Left ventricle myocardium inferior (tissue), 1 donor: ENCODE data around the gene C4orf36. TPM values are rescaled to one million over a fixed set of nuclear protein-coding genes. Genes with fewer than 3 reads are reported as not detected.

Source experiments
- DNase-seq: peaks from one replicate; pipeline ENCODE4 v3.0.0-alpha.2; 2020
- H3K27ac ChIP-seq: fragments of 200-600 bp; replicated peaks from 2 replicates; pipeline ENCODE4 v1.8.0; 2021
- H3K27me3 ChIP-seq: fragments of 200-600 bp; 2 replicates; pipeline ENCODE4 v1.8.0; 2021; ENCODE audit warnings: low read depth
- H3K36me3 ChIP-seq: fragments of 200-600 bp; 2 replicates; pipeline ENCODE4 v1.8.0; 2021
- H3K4me1 ChIP-seq: fragments of 200-600 bp; 2 replicates; pipeline ENCODE4 v1.8.0; 2021
- H3K4me3 ChIP-seq: fragments of 200-600 bp; 2 replicates; pipeline ENCODE4 v1.8.0; 2021; ENCODE audit warnings: mild to moderate bottlenecking, moderate library complexity
- H3K9me3 ChIP-seq: fragments of 200-600 bp; replicated peaks from 2 replicates; pipeline ENCODE4 v1.8.0; 2021
- intact Hi-C: fragments of 100-400 bp; cut with micrococcal nuclease; formaldehyde crosslinking; loops from one replicate; pipeline ENCODE4 v1.11.0; 2022
- total RNA-seq: library from RNA; stranded (reverse); fragmentation: NEBNext Ultra II Directional; extraction: Animal tissue kit (Norgen Biotek cat#: 25700); gene quantifications from one replicate; pipeline ENCODE4 v1.2.1, GENCODE V29; 2021
- TF ChIP-seq, protein P1 (sequence below): fragments of 200-600 bp; IDR thresholded peaks from 2 replicates; pipeline ENCODE4 v1.8.0; 2021; ENCODE audit warnings: antibody characterized with exemption, mild to moderate bottlenecking, borderline replicate concordance
- donor health status: DM: no; HTN: yes; CAD: no; lungs with severe emphysema.

Gene C4orf36
- total RNA-seq, 1 donor from 2014 or later: 0.96 TPM

DNA sequence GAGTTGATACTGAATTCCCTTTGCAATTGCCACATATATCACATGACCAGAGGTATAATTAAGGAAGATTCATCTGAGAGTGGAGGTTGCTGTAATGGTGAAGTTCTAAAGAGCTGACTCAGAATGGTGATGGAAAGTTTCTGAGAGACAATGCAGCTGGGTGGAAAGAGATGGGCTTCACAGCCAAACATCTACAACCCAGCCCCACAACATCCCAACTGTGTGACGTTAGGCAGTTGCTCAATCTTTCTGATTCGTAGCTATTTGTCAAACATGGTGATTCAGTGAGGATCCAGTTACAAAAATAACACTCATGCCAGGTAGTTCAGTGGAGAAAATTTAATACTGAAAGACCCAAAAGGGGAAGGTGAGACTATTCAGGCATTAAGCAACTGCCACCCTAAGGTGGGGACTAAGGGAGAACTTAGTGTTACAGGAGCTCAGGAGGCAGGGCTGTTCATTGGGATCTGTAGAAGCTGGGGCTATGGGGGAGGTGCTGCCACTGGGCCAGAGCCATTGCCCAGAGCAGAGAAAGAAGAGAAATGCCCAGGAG, 35.7 kb upstream of the C4orf36 start:
- Histone ChIP-seq H3K27ac (no peak overlapping the region), H3K27me3 (no peaks in the 10 kb centered on the region), H3K36me3 (peaks cover 23% of the 10 kb centered on the region), H3K9me3 (no peaks in the 10 kb centered on the region), H3K4me3 (no peak overlapping the region), H3K4me1 (no peaks in the 10 kb centered on the region)
- TF ChIP-seq, protein P1, sequence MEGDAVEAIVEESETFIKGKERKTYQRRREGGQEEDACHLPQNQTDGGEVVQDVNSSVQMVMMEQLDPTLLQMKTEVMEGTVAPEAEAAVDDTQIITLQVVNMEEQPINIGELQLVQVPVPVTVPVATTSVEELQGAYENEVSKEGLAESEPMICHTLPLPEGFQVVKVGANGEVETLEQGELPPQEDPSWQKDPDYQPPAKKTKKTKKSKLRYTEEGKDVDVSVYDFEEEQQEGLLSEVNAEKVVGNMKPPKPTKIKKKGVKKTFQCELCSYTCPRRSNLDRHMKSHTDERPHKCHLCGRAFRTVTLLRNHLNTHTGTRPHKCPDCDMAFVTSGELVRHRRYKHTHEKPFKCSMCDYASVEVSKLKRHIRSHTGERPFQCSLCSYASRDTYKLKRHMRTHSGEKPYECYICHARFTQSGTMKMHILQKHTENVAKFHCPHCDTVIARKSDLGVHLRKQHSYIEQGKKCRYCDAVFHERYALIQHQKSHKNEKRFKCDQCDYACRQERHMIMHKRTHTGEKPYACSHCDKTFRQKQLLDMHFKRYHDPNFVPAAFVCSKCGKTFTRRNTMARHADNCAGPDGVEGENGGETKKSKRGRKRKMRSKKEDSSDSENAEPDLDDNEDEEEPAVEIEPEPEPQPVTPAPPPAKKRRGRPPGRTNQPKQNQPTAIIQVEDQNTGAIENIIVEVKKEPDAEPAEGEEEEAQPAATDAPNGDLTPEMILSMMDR: no peak
- DNase-seq: no peak
- intact Hi-C loops: loop anchor here (10.0 kb wide), 1 partner anchor 307 kb away; no protein-coding TSS in a partner anchor

DNA sequence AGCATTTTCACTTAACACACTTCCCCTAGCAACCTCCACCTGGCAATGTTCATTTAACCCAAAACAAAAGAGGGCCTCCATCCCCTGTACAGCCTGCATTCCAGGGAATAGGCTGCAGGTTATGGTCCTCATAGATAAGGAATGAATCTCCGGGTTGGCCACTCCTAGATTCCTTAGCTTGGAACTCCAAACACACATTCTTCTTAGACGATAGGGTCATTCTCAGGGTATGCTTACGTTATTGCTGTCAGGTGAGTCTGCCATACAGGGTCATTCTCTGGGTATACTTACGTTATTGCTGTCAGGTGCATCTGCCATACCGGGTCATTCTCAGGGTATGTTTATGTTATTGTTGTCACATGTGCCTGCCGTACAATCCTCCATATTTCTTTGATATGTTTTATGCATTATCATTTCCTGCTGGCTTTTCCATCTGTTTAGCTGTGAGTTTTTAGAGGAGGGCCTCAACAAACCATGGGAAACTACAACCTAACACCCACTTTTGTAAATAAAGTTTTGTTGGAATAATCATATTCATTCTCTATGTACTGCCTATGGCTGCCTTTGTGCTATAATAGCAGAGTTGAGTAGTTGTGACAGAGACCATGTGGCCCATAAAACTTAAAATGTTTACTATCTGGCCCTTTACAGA, 34.3 kb upstream of the C4orf36 start:
- Histone ChIP-seq H3K36me3 (peaks cover 23% of the 10 kb centered on the region), H3K4me1 (peaks cover 4% of the 10 kb centered on the region), H3K9me3 (no peaks in the 10 kb centered on the region), H3K27ac (no peak overlapping the region), H3K27me3 (no peaks in the 10 kb centered on the region), H3K4me3 (no peak overlapping the region)
- TF ChIP-seq, protein P1: no peak
- intact Hi-C loops: loop anchor here (10.0 kb wide), 1 partner anchor 308 kb away; no protein-coding TSS in a partner anchor
- no peak for DNase-seq

DNA sequence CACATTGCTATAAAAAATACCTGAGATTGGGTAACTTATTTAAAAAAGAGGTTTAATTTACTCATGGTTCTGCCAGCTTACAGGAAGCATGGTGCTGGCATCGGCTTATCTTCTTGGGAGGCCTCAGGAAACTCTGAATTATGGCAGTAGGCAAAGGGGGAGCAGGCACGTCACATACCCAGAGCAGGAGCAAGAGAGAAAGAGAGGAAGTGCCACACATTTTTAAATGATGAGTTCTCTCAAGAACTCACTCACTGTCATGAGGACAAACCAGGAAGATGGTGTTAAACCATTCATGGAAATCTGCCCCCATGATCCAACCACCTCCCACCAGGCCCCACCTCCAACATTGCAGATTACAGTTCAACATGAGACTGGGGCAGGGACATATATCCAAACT, 32.6 kb upstream of the C4orf36 start:
- TF ChIP-seq, protein P1: no peak
- no peaks in the 10 kb centered on the region for H3K27me3 ChIP-seq
- no peak for DNase-seq
- no peak overlapping the region for H3K27ac ChIP-seq
- peaks cover 15% of the 10 kb centered on the region for H3K36me3 ChIP-seq
- no peak overlapping the region for H3K4me3 ChIP-seq
- H3K9me3 ChIP-seq: no peaks in the 10 kb centered on the region
- intact Hi-C loops: loop anchor here (5.0 to 10.0 kb wide), 2 partner anchors 167 to 310 kb away; no protein-coding TSS in a partner anchor
- H3K4me1 ChIP-seq: peaks cover 4% of the 10 kb centered on the region

DNA sequence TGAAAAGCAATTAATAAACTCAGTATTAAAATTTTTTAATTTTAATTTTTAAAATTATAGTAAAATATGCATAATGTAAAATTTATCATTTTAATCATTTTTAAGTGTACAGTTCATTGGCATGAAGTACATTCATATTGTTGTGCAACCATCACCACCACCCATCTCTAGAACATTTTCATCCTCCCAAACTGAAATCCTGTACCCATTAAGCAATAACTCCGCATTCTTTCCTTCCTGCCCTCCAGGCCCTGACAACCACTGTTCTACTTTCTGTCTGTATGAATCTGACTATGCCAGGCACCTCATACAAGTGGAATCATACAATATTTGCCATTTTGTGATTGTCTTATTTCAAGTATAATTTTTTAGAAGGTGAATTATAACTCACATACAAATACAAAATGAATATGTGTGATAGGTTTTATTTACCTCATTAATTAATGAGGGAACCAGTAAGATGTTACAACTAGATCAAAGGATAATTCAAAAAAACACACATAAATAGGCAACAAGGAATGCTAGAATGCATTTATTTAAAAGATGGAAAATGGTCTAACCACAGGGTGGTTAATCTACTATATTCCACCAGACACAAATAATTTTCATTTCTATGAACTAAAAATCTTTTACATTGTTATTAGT, 29.5 kb upstream of the C4orf36 start:
- H3K36me3 ChIP-seq: peaks cover 9% of the 10 kb centered on the region
- H3K4me3 ChIP-seq: no peak overlapping the region
- peaks cover 4% of the 10 kb centered on the region for H3K4me1 ChIP-seq
- H3K9me3 ChIP-seq: no peaks in the 10 kb centered on the region
- TF ChIP-seq, protein P1: no peak
- intact Hi-C loops: loop anchor here (5.0 to 10.0 kb wide), 2 partner anchors 171 to 313 kb away; no protein-coding TSS in a partner anchor
- DNase-seq: no peak
- H3K27ac ChIP-seq: no peak overlapping the region
- no peaks in the 10 kb centered on the region for H3K27me3 ChIP-seq

DNA sequence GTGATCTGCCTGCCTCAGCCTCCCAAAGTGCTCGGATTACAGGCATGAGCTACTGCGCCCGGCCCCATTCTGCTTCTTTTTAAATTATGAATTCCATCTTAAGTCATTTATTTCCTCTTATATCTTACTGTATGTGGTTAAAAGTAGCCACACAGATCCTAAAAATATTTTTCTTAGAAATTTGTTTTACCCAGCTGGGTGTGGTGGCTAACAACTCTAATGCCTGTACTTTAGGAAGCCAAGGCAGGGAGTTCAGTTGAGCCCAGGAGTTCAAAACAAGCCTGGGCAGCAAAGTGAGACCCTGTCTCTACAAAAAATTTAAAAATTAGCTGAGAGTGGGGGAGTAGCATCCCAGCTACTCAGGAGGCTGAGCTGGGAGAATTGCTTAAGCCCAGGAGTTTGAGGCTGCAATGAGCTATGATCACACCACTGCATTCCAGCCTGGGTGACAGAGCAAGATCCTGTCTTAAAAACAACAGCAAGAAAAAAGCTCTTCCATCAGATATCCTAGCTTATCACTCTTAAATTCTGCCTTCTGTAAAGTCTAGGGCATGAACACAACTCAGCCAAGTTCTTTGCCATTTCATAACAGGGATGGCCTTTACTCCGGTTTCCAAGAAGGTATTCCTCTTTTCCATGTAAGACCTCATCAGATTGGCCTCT, 27.5 kb upstream of the C4orf36 start:
- Histone ChIP-seq H3K27me3 (no peaks in the 10 kb centered on the region), H3K36me3 (no peaks in the 10 kb centered on the region), H3K9me3 (no peaks in the 10 kb centered on the region), H3K4me3 (no peak overlapping the region), H3K27ac (no peak overlapping the region), H3K4me1 (peaks cover 4% of the 10 kb centered on the region)
- TF ChIP-seq, protein P1: no peak
- intact Hi-C loops: loop anchor here (5.0 to 10.0 kb wide), 2 partner anchors 173 to 315 kb away; no protein-coding TSS in a partner anchor
- DNase-seq: no peak
